ENCODE measurements around the gene DPM2.

DNA sequence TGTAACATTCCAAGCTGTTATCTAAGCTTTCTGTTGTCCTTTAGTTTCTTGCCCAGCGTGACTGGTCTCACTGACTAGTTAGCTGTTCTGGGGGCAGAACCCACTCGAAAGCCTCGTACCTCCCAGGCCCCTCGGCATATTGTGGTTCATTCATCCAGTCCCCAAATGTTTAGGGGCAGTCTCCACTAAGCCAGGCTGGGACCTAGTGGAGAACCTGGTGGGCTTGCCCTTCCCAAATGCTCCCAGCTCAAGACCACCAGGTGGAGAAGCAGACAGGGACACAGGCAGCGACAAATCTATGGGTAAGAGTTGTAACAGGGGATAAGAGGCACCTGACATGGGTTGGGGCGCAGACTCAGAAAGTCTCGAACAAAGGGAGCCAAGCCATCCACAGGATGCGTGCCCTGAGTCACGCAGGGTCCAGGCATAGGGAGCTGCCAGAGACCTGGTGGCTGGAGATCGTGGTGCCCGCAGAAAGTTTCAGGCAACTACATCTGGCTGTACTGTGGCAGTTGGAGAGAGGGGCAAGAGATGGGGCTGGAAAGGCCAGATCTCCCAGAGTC lies 44.0 kb upstream of the DPM2 start:
- TF ChIP-seq, protein P1, sequence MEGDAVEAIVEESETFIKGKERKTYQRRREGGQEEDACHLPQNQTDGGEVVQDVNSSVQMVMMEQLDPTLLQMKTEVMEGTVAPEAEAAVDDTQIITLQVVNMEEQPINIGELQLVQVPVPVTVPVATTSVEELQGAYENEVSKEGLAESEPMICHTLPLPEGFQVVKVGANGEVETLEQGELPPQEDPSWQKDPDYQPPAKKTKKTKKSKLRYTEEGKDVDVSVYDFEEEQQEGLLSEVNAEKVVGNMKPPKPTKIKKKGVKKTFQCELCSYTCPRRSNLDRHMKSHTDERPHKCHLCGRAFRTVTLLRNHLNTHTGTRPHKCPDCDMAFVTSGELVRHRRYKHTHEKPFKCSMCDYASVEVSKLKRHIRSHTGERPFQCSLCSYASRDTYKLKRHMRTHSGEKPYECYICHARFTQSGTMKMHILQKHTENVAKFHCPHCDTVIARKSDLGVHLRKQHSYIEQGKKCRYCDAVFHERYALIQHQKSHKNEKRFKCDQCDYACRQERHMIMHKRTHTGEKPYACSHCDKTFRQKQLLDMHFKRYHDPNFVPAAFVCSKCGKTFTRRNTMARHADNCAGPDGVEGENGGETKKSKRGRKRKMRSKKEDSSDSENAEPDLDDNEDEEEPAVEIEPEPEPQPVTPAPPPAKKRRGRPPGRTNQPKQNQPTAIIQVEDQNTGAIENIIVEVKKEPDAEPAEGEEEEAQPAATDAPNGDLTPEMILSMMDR (IDR thresholded peaks at IDR 0.05; ENCODE audit: insufficient read depth, low read length, poor library complexity, severe bottlenecking), result no peak
- TF ChIP-seq EZH2phosphoT487 (conservative IDR thresholded peaks at IDR 0.05; ENCODE audit: low read length), result no peak
